Raji (cell line): Measurements from ENCODE around the gene RASGRP2.

ENCODE experiments used
- POLR2A ChIP-seq: IDR thresholded peaks from 2 replicates; pipeline ENCODE4 v1.6.1; 2011; ENCODE audit warnings: low read depth, low read length, control low read depth; ENCODE audit not compliant: insufficient read depth

RASGRP2 gene

GRCh38 chr11:64722141-64723065 lies 21.5 kb downstream of the RASGRP2 start:
- no peak for TF ChIP-seq POLR2A

- no peak for TF ChIP-seq POLR2A
These were observed 22.6 kb downstream of the RASGRP2 start for GRCh38 chr11:64721359-64721699.

- no peak for TF ChIP-seq POLR2A
These were observed 23.1 kb downstream of the RASGRP2 start for GRCh38 chr11:64720640-64721358.

- TF ChIP-seq POLR2A, result no peak
These were observed 23.8 kb downstream of the RASGRP2 start for GRCh38 chr11:64720167-64720566.

GRCh38 chr11:64719406-64719805 lies 24.5 kb downstream of the RASGRP2 start:
- TF ChIP-seq POLR2A, result no peak

GRCh38 chr11:64718780-64719124 lies 25.2 kb downstream of the RASGRP2 start:
- no peak for TF ChIP-seq POLR2A

- TF ChIP-seq POLR2A, result no peak
These were observed 25.7 kb downstream of the RASGRP2 start for GRCh38 chr11:64718084-64718779.

GRCh38 chr11:64717268-64717578 lies 26.7 kb downstream of the RASGRP2 start:
- no peak for TF ChIP-seq POLR2A

- TF ChIP-seq POLR2A, result no peak
These were observed 27.3 kb downstream of the RASGRP2 start for GRCh38 chr11:64716473-64717267.

- no peak for TF ChIP-seq POLR2A
These were observed 28.0 kb downstream of the RASGRP2 start for GRCh38 chr11:64715756-64716472.

GRCh38 chr11:64715110-64715509 lies 28.8 kb downstream of the RASGRP2 start:
- no peak for TF ChIP-seq POLR2A

- TF ChIP-seq POLR2A, result no peak
These were observed 29.3 kb downstream of the RASGRP2 start for GRCh38 chr11:64714666-64715065.

GRCh38 chr11:64713781-64714363 lies 30.1 kb downstream of the RASGRP2 start:
- no peak for TF ChIP-seq POLR2A
